ENCODE data around the gene AIPL1.

Gene AIPL1

DNA sequence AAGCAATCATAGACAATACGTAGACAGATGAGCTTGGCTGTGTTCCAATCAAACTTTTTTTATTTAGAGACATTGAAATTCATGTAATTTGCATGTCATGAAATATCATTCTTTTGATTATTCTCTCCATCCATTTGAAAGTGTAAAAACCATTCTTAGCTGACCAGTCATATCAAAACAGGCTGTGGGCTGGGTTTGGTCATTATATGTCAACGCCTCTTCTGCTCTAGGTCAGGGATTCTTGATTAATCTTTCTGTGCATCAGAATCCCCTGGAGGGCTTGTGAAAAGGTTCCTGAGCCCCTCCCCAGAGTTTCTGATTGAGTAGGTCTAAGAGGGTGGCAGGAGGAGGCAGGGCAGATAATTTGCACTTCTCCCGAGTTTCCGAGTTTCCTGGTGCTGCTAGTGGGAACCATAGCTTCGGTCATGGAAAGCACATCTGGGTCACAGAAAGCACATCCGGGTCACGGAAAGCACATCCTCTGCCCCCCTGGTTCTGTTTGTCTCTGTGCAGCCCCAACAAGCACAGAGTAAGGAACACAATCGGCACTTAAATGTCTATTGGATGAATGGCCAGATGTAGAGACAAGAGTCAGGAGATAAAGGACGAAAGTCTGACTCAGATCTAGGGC is 25.7 kb upstream of the AIPL1 start:
- H3K9ac ChIP-seq (ENCODE audit: low read depth, low read length): no peak overlapping the region
- no peaks in the 10 kb centered on the region for H3K9me3 ChIP-seq (ENCODE audit: control insufficient read depth, insufficient read depth, low read length)
- H3K36me3 ChIP-seq (ENCODE audit: insufficient read depth, low read length): no peaks in the 10 kb centered on the region
- peaks cover 13% of the 10 kb centered on the region for H3K4me1 ChIP-seq (ENCODE audit: insufficient read depth, low read length)

DNA sequence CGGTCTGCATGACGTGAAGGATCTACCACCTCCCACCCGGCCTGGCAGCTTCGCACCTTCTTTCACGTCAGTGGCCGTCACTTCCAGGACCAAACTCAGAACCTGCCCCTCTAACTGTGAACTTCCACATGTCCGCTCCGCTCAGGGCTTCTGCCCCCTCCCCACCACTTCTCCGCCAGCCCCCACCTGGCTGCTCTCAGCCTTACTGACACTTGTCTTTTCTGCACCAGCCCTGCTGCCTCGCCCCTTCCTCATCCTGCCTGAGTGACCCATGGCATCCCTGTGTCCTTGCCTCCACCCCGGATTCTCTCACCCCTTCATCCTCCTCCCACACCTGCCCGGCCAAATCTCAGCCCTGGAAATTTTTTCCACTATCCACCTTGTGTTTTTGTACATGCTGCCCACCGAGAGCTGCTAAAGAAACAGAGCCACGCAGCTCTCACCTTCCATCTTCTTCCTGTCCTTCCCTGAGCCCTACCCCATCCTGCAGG is 23.6 kb upstream of the AIPL1 start:
- peaks cover 23% of the 10 kb centered on the region for H3K4me1 ChIP-seq (ENCODE audit: insufficient read depth, low read length)
- H3K9ac ChIP-seq (ENCODE audit: low read depth, low read length): no peak overlapping the region
- no peaks in the 10 kb centered on the region for H3K36me3 ChIP-seq (ENCODE audit: insufficient read depth, low read length)
- H3K9me3 ChIP-seq (ENCODE audit: control insufficient read depth, insufficient read depth, low read length): no peaks in the 10 kb centered on the region

DNA sequence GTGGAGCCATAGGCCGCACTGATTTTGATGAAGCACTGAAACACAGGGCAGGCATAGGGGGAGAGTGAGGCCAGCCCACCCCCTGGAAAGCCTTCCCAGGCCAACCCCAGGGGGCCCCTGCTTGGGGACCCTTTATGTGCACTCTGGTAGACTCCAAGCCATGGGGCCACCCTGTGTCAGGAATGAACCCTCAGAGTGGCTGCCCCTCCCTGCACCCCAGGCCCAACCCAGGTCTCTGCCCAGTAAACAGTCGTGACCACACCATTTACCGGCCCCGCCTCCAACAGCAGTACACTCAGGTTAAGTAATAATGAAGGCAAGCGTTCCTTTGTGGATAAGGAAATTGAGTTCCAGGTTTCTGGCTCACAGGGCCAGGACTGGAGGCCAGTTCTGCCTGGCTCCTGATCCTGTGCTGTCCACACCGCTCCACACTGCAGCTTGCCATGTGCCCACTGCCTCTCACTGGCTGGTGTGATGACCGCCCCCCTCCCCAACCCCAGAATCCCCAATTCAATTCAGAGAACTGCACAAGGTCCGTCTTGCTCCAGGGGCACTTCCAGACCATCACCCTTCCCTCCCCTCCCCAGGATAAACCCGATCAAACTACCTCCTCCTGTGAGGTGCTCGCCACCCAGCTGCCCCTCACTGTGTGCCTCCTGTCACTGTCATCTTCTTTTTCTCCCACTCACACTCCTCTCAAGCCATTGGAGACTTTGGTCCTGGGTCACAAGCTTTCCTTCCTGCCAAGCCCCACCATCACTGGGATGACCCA is 23.0 kb upstream of the AIPL1 start:
- H3K36me3 ChIP-seq (ENCODE audit: insufficient read depth, low read length): no peaks in the 10 kb centered on the region

DNA sequence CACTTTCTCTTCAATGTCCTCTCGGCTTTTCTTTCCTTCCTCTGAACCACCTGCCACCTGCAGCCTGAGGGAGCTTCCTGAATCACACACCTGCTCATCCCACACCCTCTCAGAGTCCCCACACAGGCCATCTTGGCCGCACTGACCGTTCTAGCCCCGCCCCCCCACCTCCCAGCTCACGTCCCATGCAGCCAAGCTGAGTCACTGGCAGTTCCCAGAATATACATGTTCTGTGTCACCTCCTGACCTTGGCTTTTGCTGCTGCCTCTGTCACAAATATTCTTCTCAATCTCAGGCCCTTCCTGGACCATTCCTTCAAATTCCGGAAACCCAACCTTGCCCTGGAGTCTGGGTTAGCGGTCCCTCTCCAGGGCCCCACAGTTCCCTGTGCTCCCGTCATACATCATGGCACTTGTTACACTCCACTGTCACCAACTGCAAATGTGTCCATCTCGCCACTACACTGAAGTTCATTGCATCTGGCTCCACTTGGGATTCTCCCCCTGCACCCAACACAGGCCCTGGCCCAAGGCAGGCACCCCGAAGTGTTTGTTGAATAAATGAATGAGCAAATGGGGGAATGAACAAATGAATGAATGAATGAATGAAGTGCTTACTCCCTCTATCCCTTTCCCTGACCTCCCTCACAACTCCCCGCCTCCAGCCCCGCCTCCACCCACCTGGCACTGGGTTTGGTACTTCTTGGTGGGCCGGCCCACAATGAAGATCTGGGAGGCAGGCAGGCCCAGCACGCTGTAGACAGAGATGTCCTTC is 22.2 kb upstream of the AIPL1 start:
- Histone ChIP-seq H3K4me1 (ENCODE audit: insufficient read depth, low read length) (peaks cover 29% of the 10 kb centered on the region), H3K9me3 (ENCODE audit: control insufficient read depth, insufficient read depth, low read length) (no peaks in the 10 kb centered on the region), H3K9ac (ENCODE audit: low read depth, low read length) (no peak overlapping the region), H3K36me3 (ENCODE audit: insufficient read depth, low read length) (no peaks in the 10 kb centered on the region)

More for the DNA sequence above, 23.0 kb upstream of the AIPL1 start:
- Histone ChIP-seq H3K9ac (ENCODE audit: low read depth, low read length) (no peak overlapping the region), H3K4me1 (ENCODE audit: insufficient read depth, low read length) (peaks cover 29% of the 10 kb centered on the region), H3K9me3 (ENCODE audit: control insufficient read depth, insufficient read depth, low read length) (no peaks in the 10 kb centered on the region)

DNA sequence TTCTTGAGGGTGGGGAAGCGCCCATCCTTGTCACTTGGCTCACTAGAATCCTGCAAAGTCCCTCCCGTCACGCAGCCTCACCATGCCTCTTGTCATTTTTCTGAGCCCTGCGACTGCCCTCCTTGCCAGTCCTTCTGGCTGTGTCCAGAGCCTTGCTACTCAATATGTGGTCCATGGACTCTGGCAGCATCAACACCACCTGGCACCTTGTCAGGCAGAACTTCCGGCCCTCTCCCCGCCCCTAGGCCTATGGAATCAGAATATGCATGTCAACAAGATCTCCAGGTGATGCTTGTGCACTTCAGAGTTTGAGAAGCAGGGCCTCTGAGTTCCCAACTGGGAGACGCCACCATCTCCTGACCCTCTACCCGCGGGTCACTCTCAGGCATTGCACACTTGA is 21.4 kb upstream of the AIPL1 start:
- Histone ChIP-seq H3K9ac (ENCODE audit: low read depth, low read length) (no peak overlapping the region), H3K4me1 (ENCODE audit: insufficient read depth, low read length) (peaks cover 32% of the 10 kb centered on the region), H3K36me3 (ENCODE audit: insufficient read depth, low read length) (no peaks in the 10 kb centered on the region), H3K9me3 (ENCODE audit: control insufficient read depth, insufficient read depth, low read length) (no peaks in the 10 kb centered on the region)

DNA sequence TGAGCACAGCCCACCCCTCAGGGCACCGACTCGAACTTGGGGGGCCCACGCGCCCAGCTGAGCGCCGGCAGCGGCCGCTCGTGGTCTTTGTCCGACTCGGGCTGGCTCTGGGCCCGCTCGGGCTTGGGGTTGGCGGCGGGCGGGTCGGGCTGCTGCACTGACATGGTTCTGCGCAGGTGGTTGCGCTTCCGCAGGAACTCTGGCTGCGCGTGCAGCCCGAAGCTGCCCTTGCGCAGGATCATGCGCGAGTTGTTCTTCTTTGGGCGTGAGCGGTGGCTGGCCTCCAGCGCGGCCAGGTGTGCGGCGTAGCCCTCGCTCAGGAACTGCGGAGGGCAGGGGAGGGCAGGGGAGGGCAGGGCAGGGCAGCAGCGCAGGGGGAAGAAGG is 20.4 kb upstream of the AIPL1 start:
- Histone ChIP-seq H3K36me3 (ENCODE audit: insufficient read depth, low read length) (no peaks in the 10 kb centered on the region), H3K9me3 (ENCODE audit: control insufficient read depth, insufficient read depth, low read length) (no peaks in the 10 kb centered on the region), H3K4me1 (ENCODE audit: insufficient read depth, low read length) (peaks cover 35% of the 10 kb centered on the region), H3K9ac (ENCODE audit: low read depth, low read length) (peak overlapping the region; percentile 69)

DNA sequence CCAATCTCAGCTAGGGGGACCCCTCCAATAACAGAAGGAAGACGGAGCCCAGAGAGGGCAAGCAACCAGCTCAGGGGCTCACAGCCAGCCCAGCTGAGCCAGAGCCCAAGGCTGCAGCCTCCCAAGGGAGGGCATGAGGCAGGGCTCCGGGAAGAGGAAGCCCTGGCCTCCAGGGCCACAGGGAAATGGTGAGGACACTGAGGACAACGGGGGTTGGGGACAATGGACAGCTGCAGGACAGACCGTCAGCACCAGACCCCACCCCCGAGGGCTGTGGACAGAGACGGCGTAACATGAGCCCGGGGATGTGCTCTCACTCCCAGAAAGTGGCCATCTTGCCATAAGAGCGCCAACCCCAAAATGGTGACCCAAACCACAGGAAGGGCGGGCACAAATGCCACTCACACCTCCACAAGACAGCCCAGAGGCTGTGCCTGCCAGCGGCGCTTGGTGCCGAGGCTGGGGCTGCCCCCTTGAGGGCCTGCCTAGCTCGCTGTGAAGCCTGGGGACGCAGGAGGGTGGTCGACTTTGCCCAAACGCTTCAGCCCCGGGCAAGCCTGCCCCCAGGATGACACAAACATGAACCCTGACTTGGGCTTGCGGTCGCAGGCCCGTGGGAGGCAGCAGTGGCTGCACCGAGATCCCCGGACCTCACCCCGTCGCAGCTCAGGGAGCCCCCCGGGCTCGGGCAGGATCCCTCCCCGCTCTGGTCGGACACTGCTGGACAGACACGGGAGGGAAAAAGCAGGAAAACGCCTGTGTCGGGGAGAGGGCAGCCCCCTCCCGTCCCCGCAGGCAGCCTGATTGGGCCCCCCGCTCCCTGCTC is 19.8 kb upstream of the AIPL1 start:
- Histone ChIP-seq H3K4me1 (ENCODE audit: insufficient read depth, low read length) (peaks cover 35% of the 10 kb centered on the region), H3K9ac (ENCODE audit: low read depth, low read length) (peak overlapping the region; percentile 69), H3K9me3 (ENCODE audit: control insufficient read depth, insufficient read depth, low read length) (no peaks in the 10 kb centered on the region), H3K36me3 (ENCODE audit: insufficient read depth, low read length) (0 out of 2 replicates have a peak, but pooled peaks cover 2% of the 10 kb centered on the region)

DNA sequence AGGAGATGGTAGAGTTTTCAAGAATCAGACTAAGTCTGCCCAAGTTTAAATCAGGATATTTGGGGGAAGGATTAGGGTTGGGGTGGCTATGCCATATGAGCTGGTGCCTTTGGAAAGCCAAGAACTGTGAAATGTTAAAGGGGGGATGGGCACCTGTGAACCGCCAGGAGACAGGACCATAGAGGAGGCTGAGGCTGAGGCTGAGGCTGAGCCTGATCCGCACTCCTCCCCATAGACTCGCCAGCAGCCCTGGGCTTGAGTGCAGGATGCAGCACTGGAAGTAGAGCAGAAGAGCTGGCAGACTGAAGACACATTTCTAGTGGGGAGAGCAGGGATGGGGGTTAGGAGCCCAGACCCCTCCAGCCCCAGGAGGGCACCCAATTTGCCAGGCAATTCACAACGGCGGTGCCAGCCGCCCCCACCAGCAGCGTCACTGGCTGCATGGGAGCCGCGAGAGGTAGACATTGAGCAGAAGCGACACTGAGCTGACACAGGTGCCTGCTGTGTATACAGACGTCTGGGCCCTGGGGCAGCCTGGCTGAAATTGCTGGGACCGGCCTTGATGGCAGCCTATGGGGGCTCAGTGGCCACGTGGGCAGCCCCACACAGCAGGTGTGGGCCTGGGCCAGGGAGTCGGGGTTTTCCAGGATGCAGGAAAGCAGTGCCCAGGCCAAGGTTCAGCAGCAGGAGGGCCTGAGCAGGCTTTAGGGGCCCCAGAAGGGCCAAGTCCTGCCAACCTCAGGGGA is 18.5 kb upstream of the AIPL1 start:
- Histone ChIP-seq H3K9ac (ENCODE audit: low read depth, low read length) (no peak overlapping the region), H3K36me3 (ENCODE audit: insufficient read depth, low read length) (peaks cover 7% of the 10 kb centered on the region; the same call in 1 of the 2 replicates), H3K9me3 (ENCODE audit: control insufficient read depth, insufficient read depth, low read length) (no peaks in the 10 kb centered on the region), H3K4me1 (ENCODE audit: insufficient read depth, low read length) (peaks cover 35% of the 10 kb centered on the region)

DNA sequence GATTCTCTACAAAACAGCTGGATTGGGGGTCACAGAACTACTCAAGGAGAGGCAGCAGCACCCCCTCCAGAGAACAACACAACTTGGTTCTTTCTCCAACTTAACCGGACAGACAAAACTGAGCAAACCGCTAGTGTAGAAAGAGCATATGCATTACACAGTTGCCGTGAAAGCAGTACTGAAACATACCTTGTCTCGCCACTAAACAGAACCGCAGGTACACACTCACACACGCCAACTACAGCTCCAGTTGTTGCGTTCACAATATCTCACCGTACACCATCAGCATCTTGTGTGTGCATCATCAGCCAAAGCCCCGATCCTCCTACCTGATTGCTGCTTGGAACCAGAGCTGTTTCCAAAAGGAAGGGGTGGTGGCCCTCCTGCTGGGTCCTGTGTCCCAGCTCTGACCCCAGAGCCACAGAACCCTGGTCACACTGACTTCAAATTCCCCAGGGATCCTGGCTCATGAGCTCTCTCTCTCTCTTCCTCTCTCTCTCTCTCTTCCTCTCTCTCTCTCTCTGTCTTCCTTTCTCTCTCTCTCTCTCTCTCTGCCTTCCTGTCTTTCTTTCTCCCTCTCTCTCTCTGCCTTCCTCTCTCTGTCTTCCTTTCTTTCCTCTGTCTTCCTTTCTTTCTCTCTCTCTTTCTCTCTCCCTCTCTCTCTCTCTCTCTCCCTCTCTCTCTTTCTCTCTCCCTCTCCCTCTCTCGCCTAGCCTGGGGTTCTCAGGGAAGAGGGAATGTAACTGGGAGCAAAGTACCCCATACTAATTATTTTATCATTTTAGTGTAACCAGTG is 17.7 kb upstream of the AIPL1 start:
- peaks cover 35% of the 10 kb centered on the region for H3K4me1 ChIP-seq (ENCODE audit: insufficient read depth, low read length)
- H3K9me3 ChIP-seq (ENCODE audit: control insufficient read depth, insufficient read depth, low read length): no peaks in the 10 kb centered on the region
- H3K36me3 ChIP-seq (ENCODE audit: insufficient read depth, low read length): peaks cover 7% of the 10 kb centered on the region; the same call in 1 of the 2 replicates
- no peak overlapping the region for H3K9ac ChIP-seq (ENCODE audit: low read depth, low read length)

DNA sequence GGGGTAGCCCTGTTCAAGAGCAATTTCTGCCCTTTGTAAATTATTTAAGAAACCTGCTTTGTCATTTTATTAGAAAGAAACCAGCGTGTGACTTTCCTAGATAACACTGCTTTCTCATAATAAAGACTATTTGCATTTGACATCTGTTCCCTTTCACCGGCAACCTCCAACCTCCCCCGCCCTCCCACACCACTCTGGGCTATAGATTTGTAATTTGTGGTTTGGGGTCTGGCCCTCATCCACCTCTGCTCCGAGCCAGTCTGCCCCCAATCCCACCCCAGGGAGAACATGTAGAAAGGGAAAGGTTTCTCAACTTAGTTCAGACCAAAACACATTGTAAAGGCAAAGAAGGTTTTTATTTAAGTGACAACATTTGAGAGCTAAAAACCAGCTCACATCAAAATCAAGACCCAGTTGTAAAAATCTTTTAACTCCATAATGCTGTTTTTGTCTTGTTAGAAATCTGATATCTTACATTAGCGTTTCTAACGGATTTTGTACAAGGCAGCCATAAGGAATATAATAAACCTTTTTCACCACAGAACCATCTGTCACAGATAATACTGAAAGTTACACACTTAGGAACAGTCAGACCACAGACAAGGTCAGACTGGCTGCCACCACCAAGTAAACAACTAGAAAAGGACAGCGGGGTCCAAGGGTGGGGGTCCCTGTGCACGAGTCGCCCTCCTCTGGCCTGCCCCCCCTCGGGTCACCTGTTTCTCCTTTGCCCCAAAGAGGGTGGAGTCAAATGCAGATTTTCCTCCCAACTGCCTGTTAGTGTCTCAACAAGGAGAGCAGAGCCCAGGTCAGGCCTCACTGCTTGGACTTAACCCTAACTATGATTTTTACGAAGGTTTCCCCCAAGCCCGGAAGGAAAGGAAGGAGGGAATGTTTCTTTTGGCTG is 16.3 kb upstream of the AIPL1 start:
- H3K4me1 ChIP-seq (ENCODE audit: insufficient read depth, low read length): peaks cover 29% of the 10 kb centered on the region; the same call in 1 of the 2 replicates
- no peak overlapping the region for H3K9ac ChIP-seq (ENCODE audit: low read depth, low read length)
- H3K36me3 ChIP-seq (ENCODE audit: insufficient read depth, low read length): peaks cover 10% of the 10 kb centered on the region
- no peaks in the 10 kb centered on the region for H3K9me3 ChIP-seq (ENCODE audit: control insufficient read depth, insufficient read depth, low read length)

DNA sequence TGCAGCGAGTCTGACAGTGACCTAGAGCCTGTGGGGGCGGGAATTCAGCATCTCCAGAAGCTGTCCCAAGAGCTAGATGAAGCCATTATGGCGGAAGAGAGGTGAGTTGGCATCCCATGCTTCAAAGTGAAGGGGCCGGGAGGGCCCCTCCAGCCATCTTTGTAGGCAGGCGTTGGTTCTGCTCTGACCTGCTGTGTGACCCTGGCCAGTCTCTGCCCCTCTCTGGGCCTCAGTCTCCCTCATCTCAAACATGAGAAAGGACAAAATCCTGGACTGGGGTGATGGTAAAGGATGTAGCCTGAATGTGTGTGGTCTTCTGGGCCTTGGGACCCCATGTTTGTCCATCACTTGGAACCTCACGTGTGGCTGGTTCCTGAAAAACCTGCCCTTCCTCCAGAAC is 14.4 kb upstream of the AIPL1 start:
- Histone ChIP-seq H3K9ac (ENCODE audit: low read depth, low read length) (no peak overlapping the region), H3K9me3 (ENCODE audit: control insufficient read depth, insufficient read depth, low read length) (no peaks in the 10 kb centered on the region), H3K36me3 (ENCODE audit: insufficient read depth, low read length) (peaks cover 14% of the 10 kb centered on the region), H3K4me1 (ENCODE audit: insufficient read depth, low read length) (peaks cover 27% of the 10 kb centered on the region)

DNA sequence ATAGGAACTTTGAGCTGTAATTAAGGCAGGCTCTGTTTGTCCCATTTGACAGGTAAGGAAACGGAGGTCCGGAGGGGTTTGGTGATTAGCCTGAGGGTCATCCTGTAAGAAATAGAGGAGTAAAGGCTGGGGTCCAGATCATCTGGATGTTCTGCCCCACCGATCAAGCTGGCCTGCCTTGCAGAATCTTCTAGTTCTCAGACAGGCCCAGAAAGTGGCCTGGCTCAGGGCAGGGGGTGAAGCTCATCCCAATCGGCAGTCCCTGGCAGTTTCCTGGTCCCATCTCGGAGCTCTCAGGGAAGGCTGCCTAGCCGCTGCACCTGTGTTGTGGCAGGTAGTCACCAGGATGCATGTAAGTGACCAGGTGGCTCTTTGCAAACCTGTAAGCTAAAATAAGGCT is 13.6 kb upstream of the AIPL1 start:
- H3K9me3 ChIP-seq (ENCODE audit: control insufficient read depth, insufficient read depth, low read length): no peaks in the 10 kb centered on the region

More for the DNA sequence above, 13.6 kb upstream of the AIPL1 start:
- no peak overlapping the region for H3K9ac ChIP-seq (ENCODE audit: low read depth, low read length)
- H3K36me3 ChIP-seq (ENCODE audit: insufficient read depth, low read length): peaks cover 14% of the 10 kb centered on the region
- peaks cover 18% of the 10 kb centered on the region for H3K4me1 ChIP-seq (ENCODE audit: insufficient read depth, low read length)
